Ammon's horn (tissue), 1 donor: Measurements from ENCODE around the gene COL25A1.

Experiments used
- DNase-seq: peaks from one replicate; pipeline ENCODE4 v3.0.0-alpha.2; 2016; ENCODE audit warnings: low spot score

The COL25A1 gene

GRCh38 chr4:108762559-108763225, 539.8 kb downstream of the COL25A1 start, which contains the start of gene ETNPPL:
TSS of gene ETNPPL (minus strand) at chr4:108763053. CDS start at chr4:108762898, 155 bp downstream.
- peak; percentile 68 for DNase-seq
